M059J (cell line): ENCODE results near the gene GNA15. TPM values are rescaled to one million over a fixed set of nuclear protein-coding genes. Genes with fewer than 3 reads are reported as not detected.
"Not testable (repeated sequence)": the region's sequence is repeated elsewhere in the genome, so short reads cannot be mapped to it uniquely, and the experiment has no call there.

Experiments used
- DNase-seq: peaks from one replicate; pipeline ENCODE4 v3.0.0-alpha.2; 2012; ENCODE audit warnings: low read depth
- total RNA-seq: library from RNA; depleted of rRNA; stranded (reverse); fragments of >200 nt; shearing (Covaris generic); gene quantifications from 2 replicates; pipeline ENCODE4 v1.2.3, GENCODE V29; 2014

The GNA15 gene
- total RNA-seq, 1 experiment from 2014 or later = not detected

- DNase-seq = no peak
These were observed 14.0 kb downstream of the GNA15 start for GRCh38 chr19:3149526-3150505.

- no peak for DNase-seq
These were observed 15.0 kb downstream of the GNA15 start for GRCh38 chr19:3150739-3151329.

- peak; percentile 61 for DNase-seq
These were observed 16.0 kb downstream of the GNA15 start for GRCh38 chr19:3151563-3152418.

GRCh38 chr19:3152419-3152780, 16.6 kb downstream of the GNA15 start:
- DNase-seq = no peak

- no peak for DNase-seq
These were observed 17.7 kb downstream of the GNA15 start for GRCh38 chr19:3153286-3154230.

GRCh38 chr19:3154447-3154846, 18.6 kb downstream of the GNA15 start:
- not testable (repeated sequence) for DNase-seq

- peak; percentile 100 for DNase-seq
These were observed 19.3 kb downstream of the GNA15 start for GRCh38 chr19:3154957-3155736.

- DNase-seq = no peak
These were observed 21.4 kb downstream of the GNA15 start for GRCh38 chr19:3157096-3157845.

GRCh38 chr19:3159565-3159964, 23.7 kb downstream of the GNA15 start:
- no peak for DNase-seq

GRCh38 chr19:3160219-3160618, 24.4 kb downstream of the GNA15 start:
- no peak for DNase-seq

- DNase-seq = peak; percentile 63
These were observed 25.6 kb downstream of the GNA15 start for GRCh38 chr19:3161453-3161852.

GRCh38 chr19:3162418-3163229, 26.8 kb downstream of the GNA15 start:
- DNase-seq = peak; percentile 58

- peak; percentile 69 for DNase-seq
These were observed 27.5 kb downstream of the GNA15 start for GRCh38 chr19:3163230-3163886.

- DNase-seq = no peak
These were observed 28.1 kb downstream of the GNA15 start for GRCh38 chr19:3163943-3164342.

GRCh38 chr19:3167533-3168272, 31.9 kb downstream of the GNA15 start:
- no peak for DNase-seq

GRCh38 chr19:3171894-3172672, 36.2 kb downstream of the GNA15 start:
- no peak for DNase-seq

- not testable (repeated sequence) for DNase-seq
These were observed 36.8 kb downstream of the GNA15 start for GRCh38 chr19:3172673-3173000.
